PFSK-1 (cell line): Measurements from ENCODE around the gene ADAP1.

ENCODE experiments used
- FOXP2 ChIP-seq: optimal IDR thresholded peaks from 2 replicates; pipeline ENCODE3; 2011; ENCODE audit warnings: borderline replicate concordance, control low read depth, inconsistent platforms; ENCODE audit not compliant: insufficient read depth; ENCODE audit errors: extremely low read length, extremely low read depth
- POLR2AphosphoS5 ChIP-seq: IDR thresholded peaks from 2 replicates; pipeline ENCODE4 v1.6.1; 2012; ENCODE audit warnings: low read depth, mild to moderate bottlenecking, control low read depth, low read length, moderate library complexity
- REST ChIP-seq, 2 experiments: IDR thresholded peaks; 2 replicates each; pipeline versions ENCODE4 v1.6.1 to v1.8.0; 2011 to 2012; ENCODE audit warnings: low read depth in 2 of 2, low read length in 2 of 2, control low read depth in 1 of 2, inconsistent platforms in 1 of 2, mild to moderate bottlenecking in 1 of 2, moderate library complexity in 1 of 2; ENCODE audit not compliant: insufficient read depth in 1 of 2
- SIN3A ChIP-seq: IDR thresholded peaks from 2 replicates; pipeline ENCODE4 v1.6.1; 2012; ENCODE audit warnings: mild to moderate bottlenecking, low read length, moderate library complexity, borderline replicate concordance; ENCODE audit not compliant: insufficient read depth
- TAF1 ChIP-seq: IDR thresholded peaks from 2 replicates; pipeline ENCODE4 v1.6.1; 2012; ENCODE audit warnings: low read length, control low read depth, borderline replicate concordance; ENCODE audit not compliant: insufficient read depth

DNA sequence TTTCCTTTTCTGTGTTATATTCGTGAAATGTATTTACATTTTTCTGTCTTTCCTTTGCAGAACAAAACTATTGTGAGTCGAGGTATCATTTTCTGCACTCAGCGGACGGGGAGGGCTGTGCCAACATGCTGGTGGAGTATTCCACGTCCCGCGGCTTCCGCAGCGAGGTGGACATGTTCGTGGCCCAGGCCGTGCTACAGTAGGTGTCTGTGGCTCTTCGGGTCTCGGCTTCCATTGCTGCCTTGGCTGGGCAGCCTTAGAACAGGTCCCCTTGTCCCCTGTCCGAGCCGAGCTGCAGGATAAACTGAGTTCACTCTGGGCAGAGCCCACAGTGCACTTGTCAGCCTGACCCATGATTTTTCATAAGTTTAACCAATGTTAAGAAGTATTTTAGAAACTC, 63.6 kb downstream of the ADAP1 start:
- no peak for TF ChIP-seq TAF1
- no peak for TF ChIP-seq POLR2AphosphoS5
- TF ChIP-seq REST (IDR thresholded peaks at IDR 0.05; ENCODE audit: insufficient read depth in 1 of 2, low read depth in 2 of 2, low read length in 2 of 2), result no peak
- TF ChIP-seq SIN3A, result no peak
- no peak for TF ChIP-seq FOXP2
